ENCODE data around the gene SPATA20. TPM values are rescaled to one million over a fixed set of nuclear protein-coding genes. Genes with fewer than 3 reads are reported as not detected.

The SPATA20 gene
- total RNA-seq, 4 donors from 2014 or later = 42.8 to 65.1 (median 49.4) TPM

Other genes starting within 250 kb of the SPATA20 start
- 10 to 100 TPM in 3 of 4 donors, 1 to 10 TPM in 1; 8.4 to 23.2 (median 16.5) TPM for gene XYLT2, start 201.0 kb upstream of the SPATA20 start, total RNA-seq
- 10 to 100 TPM; 48.9 to 71.0 (median 61.7) TPM for gene MRPL27, start 174.0 kb upstream of the SPATA20 start, total RNA-seq
- 1 to 10 TPM in 1 of 4 donors, not detected in 3; 1.1 TPM for gene EME1, start 173.9 kb upstream of the SPATA20 start, total RNA-seq
- gene LRRC59, start 149.7 kb upstream of the SPATA20 start, total RNA-seq = 100 to 1,000 TPM in 3 of 4 donors, 10 to 100 TPM in 1; 53.6 to 193 (median 102) TPM
- gene ACSF2, start 121.0 kb upstream of the SPATA20 start, total RNA-seq = 100 to 1,000 TPM in 1 of 4 donors, 10 to 100 TPM in 3; 36.6 to 140 (median 65.3) TPM
- gene CHAD, start 78.3 kb upstream of the SPATA20 start, total RNA-seq = not detected
- gene RSAD1, start 68.3 kb upstream of the SPATA20 start, total RNA-seq = 10 to 100 TPM; 18.7 to 25.9 (median 23.4) TPM
- 1 to 10 TPM in 2 of 4 donors, under 1 TPM in 1, not detected in 1; 0.36 to 1.9 (median 1.0) TPM for gene MYCBPAP, start 38.7 kb upstream of the SPATA20 start, total RNA-seq
- gene EPN3, start 14.4 kb upstream of the SPATA20 start, total RNA-seq = not detected
- gene CACNA1G, start 13.5 kb downstream of the SPATA20 start, total RNA-seq = 1 to 10 TPM in 2 of 4 donors, under 1 TPM in 2; 0.32 to 3.8 (median 1.2) TPM
- 10 to 100 TPM in 2 of 4 donors, 1 to 10 TPM in 2; 2.8 to 19.9 (median 11.1) TPM for gene ABCC3, start 87.7 kb downstream of the SPATA20 start, total RNA-seq
- 10 to 100 TPM; 55.7 to 82.4 (median 61.8) TPM for gene ANKRD40, start 160.7 kb downstream of the SPATA20 start, total RNA-seq
- 10 to 100 TPM; 44.2 to 88.7 (median 55.2) TPM for gene LUC7L3, start 172.4 kb downstream of the SPATA20 start, total RNA-seq
- not detected for gene ANKRD40CL, start 220.3 kb downstream of the SPATA20 start, total RNA-seq